Measurements from ENCODE around the gene SNX18. TPM values are rescaled to one million over a fixed set of nuclear protein-coding genes. Genes with fewer than 3 reads are reported as not detected.
"Not testable (repeated sequence)": the region's sequence is repeated elsewhere in the genome, so short reads cannot be mapped to it uniquely, and the experiment has no call there.

Gene SNX18
- total RNA-seq, 2 donors from 2014 or later: 174 to 269 TPM

GRCh38 chr5:54476682-54477081, 40.9 kb upstream of the SNX18 start:
- Histone ChIP-seq H3K36me3 (no peaks in the 10 kb centered on the region), H3K4me3 (no peak overlapping the region), H3K9me3 (no peaks in the 10 kb centered on the region), H3K27me3 (replicated peaks; ENCODE audit: insufficient read depth) (no peaks in the 10 kb centered on the region), H3K27ac (no peak overlapping the region), H3K4me1 (ENCODE audit: control insufficient read depth in 1 of 2, low read depth in 2 of 2) (no peaks in the 10 kb centered on the region)
- no peak for TF ChIP-seq CTCF (IDR thresholded peaks at IDR 0.05)
- DNase-seq (ENCODE audit: low spot score): no peak
- ATAC-seq (ENCODE audit: insufficient number of reproducible peaks, low FRiP score, low read depth): no peak

GRCh38 chr5:54477941-54478478, 39.5 kb upstream of the SNX18 start:
- TF ChIP-seq CTCF (IDR thresholded peaks at IDR 0.05): no peak
- no peaks in the 10 kb centered on the region for H3K27me3 ChIP-seq (replicated peaks; ENCODE audit: insufficient read depth)

GRCh38 chr5:54480296-54480695, 37.3 kb upstream of the SNX18 start:
- H3K4me3 ChIP-seq: no peak overlapping the region
- no peak for ATAC-seq (ENCODE audit: insufficient number of reproducible peaks, low FRiP score, low read depth)

More at GRCh38 chr5:54477941-54478478, 39.5 kb upstream of the SNX18 start:
- ATAC-seq (ENCODE audit: insufficient number of reproducible peaks, low FRiP score, low read depth) (no peak), DNase-seq (ENCODE audit: low spot score) (no peak)
- no peak overlapping the region for H3K27ac ChIP-seq
- H3K4me1 ChIP-seq (ENCODE audit: control insufficient read depth in 1 of 2, low read depth in 2 of 2): no peaks in the 10 kb centered on the region
- no peaks in the 10 kb centered on the region for H3K9me3 ChIP-seq
- H3K36me3 ChIP-seq: no peaks in the 10 kb centered on the region
- H3K4me3 ChIP-seq: no peak overlapping the region

DNA sequence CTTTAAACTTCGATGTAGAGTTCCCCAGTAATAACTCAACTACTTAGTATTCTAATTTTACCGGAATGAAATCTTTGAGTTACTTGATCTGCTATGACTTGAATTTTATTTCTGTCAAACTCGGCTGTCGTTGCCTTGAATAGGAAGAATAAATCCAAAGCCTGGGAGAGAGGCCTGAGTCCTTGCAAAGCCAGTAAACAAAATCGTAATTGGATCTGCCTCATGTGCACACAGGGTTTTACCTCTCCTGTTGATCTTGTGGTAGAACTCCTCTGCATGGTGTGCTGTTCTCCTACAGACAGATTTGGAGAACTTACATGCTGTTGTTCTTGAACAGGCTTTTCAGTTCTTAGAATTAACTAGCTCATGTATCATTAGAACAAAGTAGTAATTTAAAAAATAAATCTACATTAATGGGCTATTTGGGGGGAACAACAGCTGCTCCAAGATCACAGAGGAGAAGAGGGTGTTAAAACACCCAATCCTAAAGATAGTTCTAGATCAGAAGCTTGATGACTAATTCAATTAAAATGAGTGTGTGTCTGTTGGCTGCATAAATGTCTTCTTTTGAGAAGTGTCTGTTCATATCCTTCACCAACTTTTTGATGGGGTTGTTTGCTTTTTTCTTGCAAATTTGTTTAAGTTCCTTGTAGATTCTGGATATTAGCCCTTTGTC, 33.2 kb upstream of the SNX18 start:
- Histone ChIP-seq H3K27ac (no peak overlapping the region), H3K9me3 (no peaks in the 10 kb centered on the region), H3K36me3 (no peaks in the 10 kb centered on the region), H3K4me3 (no peak overlapping the region), H3K27me3 (replicated peaks; ENCODE audit: insufficient read depth) (no peaks in the 10 kb centered on the region), H3K4me1 (ENCODE audit: control insufficient read depth in 1 of 2, low read depth in 2 of 2) (no peaks in the 10 kb centered on the region)
- ATAC-seq (ENCODE audit: insufficient number of reproducible peaks, low FRiP score, low read depth) (no peak), DNase-seq (ENCODE audit: low spot score) (no peak)
- TF ChIP-seq CTCF (IDR thresholded peaks at IDR 0.05): no peak

More at GRCh38 chr5:54480296-54480695, 37.3 kb upstream of the SNX18 start:
- Histone ChIP-seq H3K9me3 (no peaks in the 10 kb centered on the region), H3K27ac (no peak overlapping the region), H3K4me1 (ENCODE audit: control insufficient read depth in 1 of 2, low read depth in 2 of 2) (no peaks in the 10 kb centered on the region), H3K27me3 (replicated peaks; ENCODE audit: insufficient read depth) (no peaks in the 10 kb centered on the region), H3K36me3 (no peaks in the 10 kb centered on the region)
- TF ChIP-seq CTCF (IDR thresholded peaks at IDR 0.05): no peak
- DNase-seq (ENCODE audit: low spot score): no peak

- not testable (repeated sequence) for H3K36me3 ChIP-seq; H3K4me1 ChIP-seq (ENCODE audit: control insufficient read depth in 1 of 2, low read depth in 2 of 2); H3K27me3 ChIP-seq (replicated peaks; ENCODE audit: insufficient read depth); DNase-seq (ENCODE audit: low spot score); H3K9me3 ChIP-seq; H3K27ac ChIP-seq; H3K4me3 ChIP-seq; ATAC-seq (ENCODE audit: insufficient number of reproducible peaks, low FRiP score, low read depth)
These were observed 31.9 kb upstream of the SNX18 start for GRCh38 chr5:54485659-54486058.

DNA sequence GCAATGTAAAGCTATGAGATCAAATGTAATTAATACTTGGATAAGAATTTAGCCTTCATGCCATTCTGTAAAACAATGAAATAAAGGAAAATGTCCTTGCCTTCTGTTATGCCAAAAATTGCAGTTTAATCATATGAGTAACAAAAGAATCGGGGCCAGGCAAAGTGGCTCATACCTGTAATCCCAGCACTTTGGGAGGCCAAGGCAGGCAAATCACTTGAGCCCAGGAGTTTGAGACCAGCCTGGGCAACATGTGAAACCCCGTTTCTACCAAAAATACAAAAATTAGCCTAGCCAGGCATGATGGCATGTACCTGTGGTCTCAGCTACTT, 27.9 kb upstream of the SNX18 start:
- DNase-seq (ENCODE audit: low spot score); ATAC-seq (ENCODE audit: insufficient number of reproducible peaks, low FRiP score, low read depth); H3K27me3 ChIP-seq (replicated peaks; ENCODE audit: insufficient read depth); H3K36me3 ChIP-seq; H3K9me3 ChIP-seq; H3K27ac ChIP-seq; H3K4me1 ChIP-seq (ENCODE audit: control insufficient read depth in 1 of 2, low read depth in 2 of 2); H3K4me3 ChIP-seq: not testable (repeated sequence)
